ENCODE data around the gene NTM. TPM values are rescaled to one million over a fixed set of nuclear protein-coding genes. Genes with fewer than 3 reads are reported as not detected.

NTM gene
- total and polyA plus RNA-seq, 9 donors = 8.5 to 37.1 (median 22.6) TPM

GRCh38 chr11:131600628-131601027, 230.2 kb downstream of the NTM start:
- Histone ChIP-seq H3K27me3 (ENCODE audit: control insufficient read depth, insufficient read depth, low read length) (no peaks in the 10 kb centered on the region), H3K36me3 (ENCODE audit: control insufficient read depth, insufficient read depth, low read length) (no peaks in the 10 kb centered on the region), H3K9me3 (replicated peaks; ENCODE audit: control insufficient read depth, low read depth, low read length) (no peaks in the 10 kb centered on the region), H3K27ac (ENCODE audit: low read length) (no peak overlapping the region), H3K4me1 (ENCODE audit: control insufficient read depth, insufficient read depth, low read length) (peaks cover 12% of the 10 kb centered on the region), H3K4me3 (ENCODE audit: low read length) (no peak overlapping the region)
- peak; percentile 86 for DNase-seq
- WGBS (ENCODE audit: insufficient coverage) = no CpG with 5 or more reads among the region's 4 CpGs

DNA sequence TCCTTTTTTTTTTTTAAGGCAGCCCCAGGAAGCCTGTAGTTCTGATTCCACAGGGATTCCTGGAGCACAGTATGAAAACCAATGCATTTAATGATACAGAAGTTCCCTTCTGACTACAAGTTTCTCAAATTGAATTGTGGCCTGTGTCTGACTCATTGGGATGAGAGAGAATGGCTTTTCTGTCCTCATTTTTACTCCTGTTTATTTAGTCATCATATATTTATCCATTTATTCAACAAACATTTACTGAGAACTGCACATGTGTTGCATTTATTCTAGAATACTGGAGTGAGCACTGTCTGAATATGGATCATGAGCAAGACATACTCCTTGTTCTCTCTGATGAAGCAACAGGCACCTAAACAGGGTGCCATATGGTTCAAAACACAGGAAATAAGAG, 231.2 kb downstream of the NTM start:
- Histone ChIP-seq H3K9me3 (replicated peaks; ENCODE audit: control insufficient read depth, low read depth, low read length) (no peaks in the 10 kb centered on the region), H3K36me3 (ENCODE audit: control insufficient read depth, insufficient read depth, low read length) (no peaks in the 10 kb centered on the region), H3K4me1 (ENCODE audit: control insufficient read depth, insufficient read depth, low read length) (peaks cover 2% of the 10 kb centered on the region), H3K27me3 (ENCODE audit: control insufficient read depth, insufficient read depth, low read length) (no peaks in the 10 kb centered on the region), H3K27ac (ENCODE audit: low read length) (no peak overlapping the region), H3K4me3 (ENCODE audit: low read length) (no peak overlapping the region)
- DNase-seq = no peak

GRCh38 chr11:131602431-131602830, 232.0 kb downstream of the NTM start:
- WGBS (ENCODE audit: insufficient coverage) = 94% methylated on average over 2 of the region's 2 CpGs
- Histone ChIP-seq H3K27me3 (ENCODE audit: control insufficient read depth, insufficient read depth, low read length) (no peaks in the 10 kb centered on the region), H3K4me1 (ENCODE audit: control insufficient read depth, insufficient read depth, low read length) (no peaks in the 10 kb centered on the region)

DNA sequence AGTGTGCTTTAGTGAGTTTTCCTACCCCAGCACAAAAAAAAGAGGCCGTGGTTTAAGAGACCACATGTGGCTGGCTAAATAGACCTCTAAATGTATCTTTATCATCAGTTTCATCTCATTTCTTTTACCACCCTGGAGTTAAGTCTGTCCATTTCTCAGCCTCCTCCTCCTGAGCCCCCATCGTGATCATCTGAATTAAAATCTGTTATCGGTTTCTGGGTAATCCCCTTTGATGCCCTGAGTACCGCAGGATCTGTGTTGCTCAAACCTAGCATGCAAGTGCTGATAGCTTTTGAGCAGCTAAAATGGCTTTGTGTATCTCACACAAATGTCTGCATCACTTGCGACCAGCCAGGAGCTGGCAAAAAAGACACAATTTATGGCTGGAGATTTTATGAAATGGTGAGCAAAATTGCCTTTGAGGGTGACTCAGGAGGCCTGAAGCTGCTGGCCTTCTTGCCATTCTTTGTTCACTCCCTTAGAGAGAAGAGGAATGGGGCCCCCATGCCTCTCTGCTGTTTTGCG, 236.5 kb downstream of the NTM start:
- Histone ChIP-seq H3K27me3 (ENCODE audit: control insufficient read depth, insufficient read depth, low read length) (peaks cover 2% of the 10 kb centered on the region), H3K4me3 (ENCODE audit: low read length) (no peak overlapping the region), H3K9me3 (replicated peaks; ENCODE audit: control insufficient read depth, low read depth, low read length) (no peaks in the 10 kb centered on the region), H3K36me3 (ENCODE audit: control insufficient read depth, insufficient read depth, low read length) (no peaks in the 10 kb centered on the region), H3K4me1 (ENCODE audit: control insufficient read depth, insufficient read depth, low read length) (peaks cover 2% of the 10 kb centered on the region), H3K27ac (ENCODE audit: low read length) (no peak overlapping the region)
- no peak for DNase-seq
- 74% methylated on average over 4 of the region's 6 CpGs for WGBS (ENCODE audit: insufficient coverage)

More at GRCh38 chr11:131602431-131602830, 232.0 kb downstream of the NTM start:
- Histone ChIP-seq H3K36me3 (ENCODE audit: control insufficient read depth, insufficient read depth, low read length) (no peaks in the 10 kb centered on the region), H3K9me3 (replicated peaks; ENCODE audit: control insufficient read depth, low read depth, low read length) (no peaks in the 10 kb centered on the region), H3K27ac (ENCODE audit: low read length) (no peak overlapping the region), H3K4me3 (ENCODE audit: low read length) (no peak overlapping the region)
- no peak for DNase-seq

- Histone ChIP-seq H3K27ac (ENCODE audit: low read length) (no peak overlapping the region), H3K9me3 (replicated peaks; ENCODE audit: control insufficient read depth, low read depth, low read length) (no peaks in the 10 kb centered on the region), H3K4me1 (ENCODE audit: control insufficient read depth, insufficient read depth, low read length) (peaks cover 27% of the 10 kb centered on the region), H3K36me3 (ENCODE audit: control insufficient read depth, insufficient read depth, low read length) (no peaks in the 10 kb centered on the region), H3K27me3 (ENCODE audit: control insufficient read depth, insufficient read depth, low read length) (peaks cover 2% of the 10 kb centered on the region), H3K4me3 (ENCODE audit: low read length) (no peak overlapping the region)
- WGBS (ENCODE audit: insufficient coverage) = 43% methylated on average over 4 of the region's 4 CpGs
- peak; percentile 60 for DNase-seq
These were observed 238.9 kb downstream of the NTM start for GRCh38 chr11:131609337-131609736.

GRCh38 chr11:131609921-131610320, 239.5 kb downstream of the NTM start:
- no peak for DNase-seq
- H3K27me3 ChIP-seq (ENCODE audit: control insufficient read depth, insufficient read depth, low read length) = peaks cover 2% of the 10 kb centered on the region
- 67% methylated on average over 3 of the region's 3 CpGs for WGBS (ENCODE audit: insufficient coverage)
- H3K36me3 ChIP-seq (ENCODE audit: control insufficient read depth, insufficient read depth, low read length) = no peaks in the 10 kb centered on the region
- no peaks in the 10 kb centered on the region for H3K9me3 ChIP-seq (replicated peaks; ENCODE audit: control insufficient read depth, low read depth, low read length)
- peaks cover 32% of the 10 kb centered on the region for H3K4me1 ChIP-seq (ENCODE audit: control insufficient read depth, insufficient read depth, low read length)
- H3K27ac ChIP-seq (ENCODE audit: low read length) = no peak overlapping the region
- H3K4me3 ChIP-seq (ENCODE audit: low read length) = no peak overlapping the region

DNA sequence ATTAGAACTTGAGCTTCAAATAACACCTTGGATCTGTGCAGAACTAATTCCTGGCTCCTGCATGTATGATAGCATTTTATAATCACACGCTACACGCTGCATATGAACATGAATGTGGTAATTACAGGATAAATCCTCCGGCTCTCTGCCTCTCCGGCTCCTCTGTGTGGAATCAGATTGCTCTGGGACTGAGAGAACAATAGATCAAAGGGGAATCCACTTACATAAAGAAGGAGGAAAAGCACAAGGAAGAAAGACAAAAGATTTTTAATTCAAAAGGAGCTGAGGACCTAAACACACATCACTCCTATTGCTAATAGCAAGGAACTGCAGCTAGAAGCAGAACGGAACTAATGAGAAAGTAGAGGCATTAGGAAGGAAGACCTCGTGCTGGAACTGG, 240.9 kb downstream of the NTM start:
- no peak overlapping the region for H3K4me3 ChIP-seq (ENCODE audit: low read length)
- no peak overlapping the region for H3K27ac ChIP-seq (ENCODE audit: low read length)
- peaks cover 46% of the 10 kb centered on the region for H3K4me1 ChIP-seq (ENCODE audit: control insufficient read depth, insufficient read depth, low read length)
- 40% methylated on average over 1 of the region's 6 CpGs for WGBS (ENCODE audit: insufficient coverage)
- no peak for DNase-seq
- peaks cover 8% of the 10 kb centered on the region for H3K27me3 ChIP-seq (ENCODE audit: control insufficient read depth, insufficient read depth, low read length)
- no peaks in the 10 kb centered on the region for H3K9me3 ChIP-seq (replicated peaks; ENCODE audit: control insufficient read depth, low read depth, low read length)
- H3K36me3 ChIP-seq (ENCODE audit: control insufficient read depth, insufficient read depth, low read length) = no peaks in the 10 kb centered on the region

DNA sequence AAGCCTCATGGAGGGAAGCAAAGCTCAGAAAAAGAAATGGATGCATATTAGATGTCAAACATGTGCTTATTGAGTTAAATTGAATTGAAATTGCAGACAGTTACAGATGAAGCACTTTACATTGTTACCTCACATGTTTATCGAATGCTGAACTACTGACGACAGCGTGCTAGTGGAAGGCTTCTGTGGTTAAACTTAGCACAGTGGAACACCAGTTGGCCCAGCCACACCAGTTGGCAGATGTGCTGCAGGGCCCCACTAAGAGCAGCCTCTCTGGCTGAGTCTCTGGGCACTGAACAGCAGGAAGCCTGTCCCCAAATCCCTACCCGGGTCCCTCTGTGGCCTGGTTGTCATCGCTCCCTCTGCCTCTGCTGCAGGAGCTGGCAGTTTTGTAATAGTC, 242.1 kb downstream of the NTM start:
- peak; percentile 66 for DNase-seq
- H3K36me3 ChIP-seq (ENCODE audit: control insufficient read depth, insufficient read depth, low read length) = no peaks in the 10 kb centered on the region
- H3K4me1 ChIP-seq (ENCODE audit: control insufficient read depth, insufficient read depth, low read length) = peaks cover 53% of the 10 kb centered on the region
- H3K9me3 ChIP-seq (replicated peaks; ENCODE audit: control insufficient read depth, low read depth, low read length) = no peaks in the 10 kb centered on the region
- peaks cover 8% of the 10 kb centered on the region for H3K27me3 ChIP-seq (ENCODE audit: control insufficient read depth, insufficient read depth, low read length)
- no peak overlapping the region for H3K4me3 ChIP-seq (ENCODE audit: low read length)
- WGBS (ENCODE audit: insufficient coverage) = 39% methylated on average over 5 of the region's 5 CpGs
- H3K27ac ChIP-seq (ENCODE audit: low read length) = peak overlapping the region; percentile 44

- Histone ChIP-seq H3K4me1 (ENCODE audit: control insufficient read depth, insufficient read depth, low read length) (peaks cover 64% of the 10 kb centered on the region), H3K27me3 (ENCODE audit: control insufficient read depth, insufficient read depth, low read length) (peaks cover 8% of the 10 kb centered on the region), H3K4me3 (ENCODE audit: low read length) (no peak overlapping the region), H3K9me3 (replicated peaks; ENCODE audit: control insufficient read depth, low read depth, low read length) (no peaks in the 10 kb centered on the region), H3K36me3 (ENCODE audit: control insufficient read depth, insufficient read depth, low read length) (no peaks in the 10 kb centered on the region), H3K27ac (ENCODE audit: low read length) (peak overlapping the region; percentile 81)
- WGBS (ENCODE audit: insufficient coverage) = 21% methylated on average over 2 of the region's 5 CpGs
- peak; percentile 91 for DNase-seq
These were observed 244.2 kb downstream of the NTM start for GRCh38 chr11:131614631-131615030.

GRCh38 chr11:131615611-131616010, 245.2 kb downstream of the NTM start:
- H3K9me3 ChIP-seq (replicated peaks; ENCODE audit: control insufficient read depth, low read depth, low read length) = no peaks in the 10 kb centered on the region
- 67% methylated on average over 6 of the region's 11 CpGs for WGBS (ENCODE audit: insufficient coverage)
- H3K27me3 ChIP-seq (ENCODE audit: control insufficient read depth, insufficient read depth, low read length) = peaks cover 8% of the 10 kb centered on the region
- H3K36me3 ChIP-seq (ENCODE audit: control insufficient read depth, insufficient read depth, low read length) = no peaks in the 10 kb centered on the region
- H3K4me3 ChIP-seq (ENCODE audit: low read length) = no peak overlapping the region
- H3K27ac ChIP-seq (ENCODE audit: low read length) = no peak overlapping the region
- H3K4me1 ChIP-seq (ENCODE audit: control insufficient read depth, insufficient read depth, low read length) = peaks cover 64% of the 10 kb centered on the region
- DNase-seq = no peak

Data from muscle of leg (tissue), 11 donors.